HG03565 (cell line): Measurements from ENCODE around the gene KSR1.

Experiments used
- ATAC-seq: cut with Tn5 transposase; IDR thresholded peaks from one replicate; pipeline ENCODE4 v1.9.1; 2021; ENCODE audit warnings: mild to moderate bottlenecking, moderate library complexity; ENCODE audit not compliant: unreplicated experiment

Gene KSR1

DNA sequence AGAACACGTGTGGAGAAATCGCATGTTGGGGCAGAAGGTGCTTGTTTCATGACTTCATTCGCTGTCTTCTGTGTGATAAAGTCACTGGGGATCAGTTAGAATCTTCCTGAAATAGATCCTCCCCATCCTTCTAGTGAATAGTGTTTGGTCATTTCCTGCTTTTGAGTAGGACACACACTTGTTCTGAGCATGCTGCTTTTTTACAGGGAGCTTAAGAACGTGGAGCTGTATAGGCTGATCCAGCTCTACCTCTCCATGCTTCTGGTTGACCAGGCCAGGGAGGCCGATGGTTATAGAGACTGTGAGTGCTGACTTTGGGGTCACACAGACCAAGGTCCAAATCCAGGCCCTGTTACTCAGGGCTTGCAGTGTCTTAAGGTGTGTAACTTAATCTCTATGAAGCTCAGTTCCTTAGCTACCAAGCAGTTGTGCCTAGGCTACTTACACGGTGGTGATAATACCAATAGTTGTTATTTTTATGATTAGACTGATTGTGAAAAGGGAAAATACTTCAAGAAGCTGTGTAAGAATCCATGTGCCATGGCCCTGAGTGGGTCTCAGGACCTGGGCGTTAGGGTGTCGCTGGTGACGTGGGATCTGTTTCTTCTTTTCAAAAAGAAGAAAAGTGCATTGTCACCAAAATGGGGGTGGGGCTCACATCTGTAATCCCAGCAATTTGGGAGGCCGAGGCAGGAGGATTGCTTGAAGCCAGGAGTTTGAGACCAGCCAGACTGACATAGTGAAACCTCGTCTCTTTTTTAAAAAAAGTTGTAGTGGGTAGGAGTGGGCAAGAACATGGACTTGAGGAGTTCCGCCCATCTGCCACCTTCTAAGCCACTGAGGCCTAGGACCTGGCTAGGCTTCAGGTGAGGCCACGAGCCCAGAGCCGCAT lies 110.7 kb downstream of the KSR1 start:
- no peak for ATAC-seq

- no peak for ATAC-seq
Observed at GRCh38 chr17:27567563-27567859, 111.3 kb downstream of the KSR1 start.

DNA sequence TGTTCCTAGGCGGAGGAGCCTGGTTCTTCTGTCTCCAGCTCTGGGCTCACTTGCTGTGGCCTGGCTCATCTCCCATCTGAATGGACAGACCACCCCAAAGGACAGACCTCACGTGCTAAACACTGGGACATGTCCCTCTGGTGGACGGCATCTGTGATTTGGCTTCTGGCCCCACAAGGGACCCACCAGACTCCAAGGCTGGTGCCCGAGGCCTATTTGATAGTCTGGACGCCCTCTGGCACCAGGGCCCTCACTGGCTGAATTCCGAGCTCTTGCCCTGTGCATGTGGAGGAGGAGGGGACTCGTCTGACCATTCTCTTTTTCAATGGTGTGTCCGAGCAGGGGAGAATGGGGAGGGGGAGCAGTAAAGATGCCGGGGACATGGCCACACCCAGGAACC lies 112.0 kb downstream of the KSR1 start:
- ATAC-seq, result no peak

GRCh38 chr17:27568811-27569210 lies 112.6 kb downstream of the KSR1 start:
- ATAC-seq, result no peak

GRCh38 chr17:27569257-27569722 lies 113.0 kb downstream of the KSR1 start:
- ATAC-seq, result no peak

DNA sequence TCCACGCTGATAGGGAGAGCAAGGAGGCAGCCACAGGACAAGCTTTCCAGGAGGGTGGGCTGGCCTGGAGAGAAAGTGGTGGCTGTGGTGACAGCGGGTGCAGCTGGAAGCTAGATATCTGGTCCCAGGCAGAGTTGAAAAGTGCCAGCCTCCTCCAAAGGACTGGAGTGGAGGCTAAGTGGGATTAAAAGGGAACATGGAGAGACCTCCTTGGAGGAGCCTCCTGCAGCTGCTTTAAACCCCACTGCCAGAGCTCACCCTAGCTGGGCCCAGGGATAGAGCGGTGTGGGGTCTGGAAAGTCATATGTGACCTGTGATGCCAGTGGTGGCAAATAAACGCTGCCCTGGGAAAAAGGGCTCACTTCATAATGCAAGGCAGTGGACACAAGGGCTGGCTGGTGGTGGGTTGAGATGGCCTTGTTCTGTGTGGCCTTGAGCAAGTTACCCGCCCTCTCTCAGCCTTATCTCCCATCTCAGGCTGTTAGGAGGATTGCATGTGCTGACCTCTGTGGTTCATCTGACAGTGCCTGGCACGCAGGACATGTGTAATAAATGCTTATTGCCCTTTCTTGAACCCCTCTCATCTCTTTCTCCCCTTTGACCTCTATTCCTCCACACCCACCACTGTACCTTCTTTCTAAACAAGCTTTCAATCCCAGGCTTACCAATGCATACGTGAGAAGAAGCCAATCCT lies 113.8 kb downstream of the KSR1 start:
- ATAC-seq, result no peak

GRCh38 chr17:27570578-27570914 lies 114.3 kb downstream of the KSR1 start:
- no peak for ATAC-seq

GRCh38 chr17:27571563-27572352 lies 115.5 kb downstream of the KSR1 start:
- ATAC-seq, result no peak

DNA sequence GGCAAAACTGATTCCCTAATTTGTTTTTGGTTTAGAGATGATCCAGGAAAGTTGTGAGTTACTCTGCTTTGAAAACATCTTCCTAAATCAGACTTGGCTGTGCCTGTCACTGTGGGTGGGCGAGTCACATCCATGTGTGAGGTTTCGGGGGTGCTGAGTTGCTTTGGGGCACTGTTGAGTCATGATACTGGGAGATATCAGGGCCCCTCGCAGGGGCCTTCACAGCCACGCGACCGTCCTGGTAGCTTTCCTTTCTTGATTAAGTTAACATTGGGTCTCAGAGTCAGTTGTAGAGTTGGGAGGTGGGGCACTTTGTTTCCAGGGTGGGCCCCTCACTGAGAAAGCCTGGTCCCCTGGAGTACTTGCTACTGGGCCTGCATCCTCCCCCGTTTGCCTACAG lies 116.4 kb downstream of the KSR1 start:
- no peak for ATAC-seq

DNA sequence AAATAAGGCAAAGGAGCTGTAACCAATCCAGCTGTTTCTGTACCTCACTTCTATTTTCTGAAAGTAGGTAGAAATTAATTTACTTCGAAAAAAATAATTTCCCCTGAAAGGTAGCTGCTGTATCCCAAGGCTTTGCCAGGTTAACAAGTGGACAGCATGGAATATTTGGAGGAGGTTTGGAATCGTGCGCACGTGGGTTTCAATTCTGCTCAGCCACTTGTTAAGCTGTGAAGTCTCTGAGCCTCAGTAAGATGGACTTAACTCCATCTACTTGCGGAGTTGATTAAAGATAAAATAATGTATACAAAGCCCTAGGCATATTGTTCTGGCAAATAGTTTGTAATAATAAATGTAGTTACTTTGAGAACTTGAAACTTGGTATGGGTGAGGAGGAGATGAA lies 117.3 kb downstream of the KSR1 start:
- no peak for ATAC-seq

DNA sequence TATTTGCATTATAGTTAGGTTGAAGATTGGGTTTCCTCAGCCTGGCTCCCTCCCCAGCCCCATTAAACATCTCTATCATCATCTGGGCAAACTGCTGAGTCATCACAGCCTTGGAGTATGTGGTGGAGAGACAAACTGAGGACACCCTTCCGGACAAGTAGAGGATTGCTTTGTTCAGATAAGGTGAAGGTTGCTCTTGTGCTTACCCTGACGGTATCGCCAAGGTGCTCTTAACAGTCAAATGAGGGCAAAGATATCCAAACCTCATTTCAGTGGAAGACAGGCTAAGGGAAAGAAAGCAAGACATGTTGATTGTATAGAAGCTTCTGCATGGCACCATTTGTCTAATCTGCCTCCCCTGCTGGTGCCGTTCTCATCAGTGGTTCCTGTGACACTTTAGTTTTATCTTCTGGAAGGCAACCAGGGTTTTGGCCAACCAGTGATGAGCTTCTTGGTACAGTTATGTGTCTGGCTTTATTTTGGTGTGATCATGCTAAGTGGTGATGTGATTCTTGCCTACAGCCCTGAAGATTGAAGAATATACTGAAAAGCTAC lies 117.8 kb downstream of the KSR1 start:
- ATAC-seq, result no peak

DNA sequence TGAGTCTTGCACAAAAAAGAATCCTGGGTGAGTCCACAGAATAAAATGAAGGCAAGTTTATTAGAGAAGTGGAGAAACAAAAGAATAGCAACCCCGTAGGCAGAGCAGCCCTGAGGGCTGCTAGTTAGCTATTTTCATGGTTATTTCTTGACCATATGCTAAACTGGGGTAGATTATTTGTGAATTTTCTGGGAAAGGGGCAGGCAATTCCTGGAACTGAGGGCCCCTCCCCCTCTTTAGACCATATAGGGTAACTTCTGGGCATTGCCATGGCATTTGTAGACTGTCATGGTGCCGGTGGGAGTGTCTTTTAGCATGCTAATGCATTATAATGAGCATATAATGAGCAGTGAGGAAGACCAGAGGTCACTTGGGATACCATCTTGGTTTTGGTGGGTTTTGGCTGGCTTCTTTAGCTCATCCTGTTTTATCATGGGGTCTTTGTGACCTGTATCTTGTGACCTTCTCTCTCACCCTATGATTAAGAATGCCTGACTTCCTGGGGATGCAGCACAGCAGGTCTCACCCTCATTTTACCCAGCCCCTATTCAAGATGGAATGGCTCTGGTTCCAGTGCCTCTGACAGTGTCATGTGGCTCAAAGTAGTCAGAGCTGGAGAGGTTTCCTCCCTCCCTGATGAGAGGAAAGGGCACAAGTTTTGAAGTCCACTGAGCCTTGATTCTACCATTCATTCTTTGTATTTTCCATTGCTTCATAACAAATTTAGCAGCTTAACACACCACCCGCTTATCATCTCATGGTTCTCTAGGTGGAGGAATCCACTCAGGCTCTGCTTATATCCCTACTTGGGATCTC lies 119.1 kb downstream of the KSR1 start:
- ATAC-seq, result no peak

DNA sequence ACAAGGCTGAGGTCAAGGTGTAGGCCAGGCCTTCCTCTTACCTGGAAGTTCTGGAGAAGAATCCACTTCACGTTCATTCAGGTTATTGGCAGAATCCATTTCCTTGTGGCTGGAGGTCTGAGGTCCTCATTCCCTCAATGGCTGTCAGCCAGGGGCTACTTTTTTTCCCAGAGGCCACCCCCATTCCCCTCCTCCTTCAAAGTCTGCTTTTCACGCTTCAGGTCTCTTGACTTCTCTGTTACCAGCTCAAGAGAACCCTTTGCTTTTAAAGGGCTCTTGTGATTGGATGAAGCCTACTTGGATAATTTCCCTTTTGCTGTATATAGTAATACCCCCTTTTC lies 119.6 kb downstream of the KSR1 start:
- ATAC-seq, result no peak

DNA sequence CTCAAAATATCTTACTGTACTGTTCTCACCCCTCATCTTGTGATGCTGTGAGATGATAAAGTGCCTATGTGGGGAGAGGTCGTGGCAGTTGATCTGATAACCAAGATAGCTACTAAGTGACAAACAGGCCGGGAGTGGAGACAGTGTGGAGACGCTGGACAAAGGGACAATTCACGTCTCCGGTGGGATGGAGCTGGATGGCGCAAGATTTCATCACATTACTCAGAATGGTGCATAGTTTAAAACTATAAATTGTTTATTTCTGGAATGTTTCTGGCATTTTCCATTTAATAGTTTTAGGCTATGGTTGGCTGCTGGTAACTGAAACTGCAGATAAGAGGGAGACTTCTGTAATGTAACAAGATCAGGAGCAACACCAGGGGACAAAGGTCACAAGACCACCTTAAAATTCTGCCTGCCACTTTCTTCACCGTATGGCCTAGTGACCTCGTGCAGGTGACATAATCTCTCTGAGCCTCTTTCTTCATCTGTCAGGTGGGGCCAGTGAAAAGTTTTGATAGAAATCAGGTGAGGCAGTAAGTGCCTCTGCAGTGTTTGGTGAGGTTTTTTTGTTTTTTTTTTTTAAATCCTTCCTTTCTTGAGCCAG lies 120.3 kb downstream of the KSR1 start:
- no peak for ATAC-seq

DNA sequence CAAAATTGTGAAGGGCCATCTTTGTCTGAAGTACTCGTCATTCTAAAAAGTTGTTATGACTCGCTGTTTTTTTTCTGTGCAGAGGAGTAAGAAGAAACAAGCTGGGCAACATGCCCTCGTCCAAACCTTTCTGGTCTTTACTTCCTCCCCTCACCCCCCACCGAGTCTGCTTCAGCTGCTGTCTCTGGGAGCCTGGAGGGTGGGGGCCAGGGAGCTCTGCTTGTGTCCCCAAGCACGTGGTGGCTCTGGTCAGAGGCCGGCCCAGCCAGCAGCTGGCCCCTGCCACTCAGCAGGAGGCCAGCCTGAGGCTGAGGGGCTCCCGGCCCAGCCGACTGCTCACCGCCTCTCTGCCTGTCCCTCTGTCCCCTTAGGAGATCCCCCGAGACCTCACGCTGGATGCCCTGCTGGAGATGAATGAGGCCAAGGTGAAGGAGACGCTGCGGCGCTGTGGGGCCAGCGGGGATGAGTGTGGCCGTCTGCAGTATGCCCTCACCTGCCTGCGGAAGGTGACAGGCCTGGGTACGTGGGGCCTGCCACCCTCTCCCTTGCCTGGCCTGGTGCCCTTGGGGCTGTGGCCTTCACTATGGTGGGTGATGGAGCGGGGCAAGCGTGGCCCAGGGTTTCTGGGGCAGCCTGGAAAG lies 121.0 kb downstream of the KSR1 start:
- ATAC-seq, result no peak

DNA sequence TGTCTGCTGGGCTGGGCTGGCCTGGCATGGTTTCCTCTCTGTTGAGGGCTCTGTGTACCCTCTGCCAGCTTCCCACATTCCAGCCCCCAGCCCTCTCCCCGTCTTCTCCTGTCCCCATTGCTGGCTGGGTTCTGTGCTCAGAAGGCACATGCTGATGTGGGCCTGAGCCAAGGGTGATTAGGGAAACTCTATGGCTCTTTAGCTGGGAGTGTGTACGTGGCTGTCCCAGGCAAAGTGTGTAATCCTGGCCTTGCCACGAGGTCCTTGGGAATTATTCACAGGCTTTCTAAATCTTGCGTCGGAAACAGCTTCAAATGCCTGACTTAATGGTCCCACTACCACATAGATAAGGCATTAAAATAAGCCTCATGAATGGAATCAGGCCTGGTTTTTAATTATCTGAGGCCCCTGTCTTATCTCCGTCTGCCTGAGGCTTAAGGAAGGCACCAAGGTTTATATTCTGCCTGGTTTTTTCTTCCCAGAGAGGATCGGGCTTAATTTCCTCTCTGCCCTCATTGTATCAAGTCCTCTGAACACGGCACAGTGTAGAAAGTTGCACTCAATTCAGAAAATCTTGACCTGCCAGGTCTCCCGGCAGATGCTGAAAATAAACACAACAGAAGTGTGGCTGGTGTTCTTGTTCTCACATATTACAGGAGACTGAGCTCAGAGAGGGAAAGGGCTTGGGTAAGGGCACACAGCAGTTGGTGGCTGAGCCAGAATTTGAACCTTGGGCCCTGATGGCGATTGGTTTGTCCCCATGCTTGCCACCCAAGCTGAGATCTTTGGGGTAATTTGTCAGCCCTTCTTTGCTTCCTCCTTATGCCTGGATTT lies 121.9 kb downstream of the KSR1 start:
- no peak for ATAC-seq

DNA sequence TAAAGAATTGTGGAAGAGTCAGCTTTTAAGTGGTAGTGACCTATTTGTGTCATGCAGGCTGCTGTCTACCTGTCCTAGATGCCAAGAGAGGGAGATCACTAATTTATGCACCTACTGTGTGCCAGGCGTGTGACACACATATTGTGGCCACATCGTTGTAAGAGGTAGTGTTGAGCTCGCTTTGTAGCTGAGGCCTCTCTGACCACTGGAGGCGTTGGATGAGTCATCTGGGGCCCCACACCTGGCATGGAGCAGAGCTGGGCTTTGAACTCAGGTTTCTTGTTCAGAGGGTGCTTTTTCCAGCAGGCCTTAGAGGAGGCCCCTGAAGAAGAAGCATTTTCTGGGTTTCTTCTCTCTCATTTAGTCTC lies 122.5 kb downstream of the KSR1 start:
- ATAC-seq, result peak; percentile 74

GRCh38 chr17:27579304-27579703 lies 123.1 kb downstream of the KSR1 start:
- peak; percentile 30 for ATAC-seq

GRCh38 chr17:27579897-27580321 lies 123.7 kb downstream of the KSR1 start:
- ATAC-seq, result no peak
